KMS-11 (cell line): ENCODE measurements around the gene ALOX5.

ENCODE experiments used
- H2AFZ ChIP-seq: fragments of 200-600 bp; sonication (generic); 2 replicates; pipeline ENCODE4 v1.6.1; 2016; ENCODE audit warnings: antibody characterized with exemption, mixed run types, low read depth
- H3K27ac ChIP-seq: fragments of 200-600 bp; sonication (generic); 2 replicates; pipeline ENCODE4 v1.6.1; 2016; ENCODE audit warnings: mild to moderate bottlenecking, mixed run types
- H3K27me3 ChIP-seq: fragments of 200-600 bp; sonication (generic); 2 replicates; pipeline ENCODE4 v1.6.1; 2017; ENCODE audit warnings: mild to moderate bottlenecking, low read depth, mixed run types, moderate library complexity; ENCODE audit not compliant: insufficient read depth
- H3K36me3 ChIP-seq: fragments of 200-600 bp; sonication (generic); 2 replicates; pipeline ENCODE4 v1.6.1; 2017; ENCODE audit warnings: mild to moderate bottlenecking, mixed run types; ENCODE audit not compliant: insufficient read depth
- H3K4me1 ChIP-seq: fragments of 200-600 bp; sonication (generic); 2 replicates; pipeline ENCODE4 v1.6.1; 2016; ENCODE audit warnings: mild to moderate bottlenecking, low read depth, mixed run types; ENCODE audit not compliant: poor library complexity, severe bottlenecking
- H3K4me2 ChIP-seq: fragments of 200-600 bp; sonication (generic); 2 replicates; pipeline ENCODE4 v1.7.0; 2016; ENCODE audit warnings: mild to moderate bottlenecking, mixed run types
- H3K4me3 ChIP-seq: fragments of 200-600 bp; sonication (generic); IDR thresholded peaks from 2 replicates; pipeline ENCODE4 v1.6.1; 2017; ENCODE audit warnings: low read depth, low read length, mixed read lengths; ENCODE audit not compliant: insufficient read depth
- H3K79me2 ChIP-seq: fragments of 200-600 bp; sonication (generic); 2 replicates; pipeline ENCODE4 v1.6.1; 2016; ENCODE audit warnings: low read depth, mixed run types; ENCODE audit not compliant: insufficient read depth
- H3K9ac ChIP-seq: fragments of 200-600 bp; sonication (generic); 2 replicates; pipeline ENCODE4 v1.6.1; 2016; ENCODE audit warnings: mild to moderate bottlenecking, mixed run types
- H4K20me1 ChIP-seq: fragments of 200-600 bp; sonication (generic); 2 replicates; pipeline ENCODE4 v1.6.1; 2016; ENCODE audit warnings: mild to moderate bottlenecking, mixed run types; ENCODE audit not compliant: insufficient read depth
- CTCF ChIP-seq: fragments of 200-600 bp; sonication (generic); conservative IDR thresholded peaks from 2 replicates; pipeline ENCODE4 v1.6.1; 2017; ENCODE audit warnings: low read depth, mild to moderate bottlenecking, antibody characterized with exemption, low read length, moderate library complexity, mixed read lengths

The ALOX5 gene

GRCh38 chr10:45490277-45490676 is 116.3 kb downstream of the ALOX5 start:
- TF ChIP-seq CTCF, result no peak
- no peaks in the 10 kb centered on the region for H3K36me3 ChIP-seq
- H3K4me2 ChIP-seq, result no peak overlapping the region
- no peak overlapping the region for H3K9ac ChIP-seq
- H3K27ac ChIP-seq, result no peak overlapping the region
- H3K79me2 ChIP-seq, result no peaks in the 10 kb centered on the region
- no peaks in the 10 kb centered on the region for H3K27me3 ChIP-seq
- H2AFZ ChIP-seq, result no peak overlapping the region
- no peaks in the 10 kb centered on the region for H3K4me1 ChIP-seq
- no peaks in the 10 kb centered on the region for H4K20me1 ChIP-seq
- H3K4me3 ChIP-seq, result no peak overlapping the region

GRCh38 chr10:45491061-45491460 is 117.0 kb downstream of the ALOX5 start:
- no peaks in the 10 kb centered on the region for H3K79me2 ChIP-seq
- no peaks in the 10 kb centered on the region for H3K27me3 ChIP-seq
- no peak overlapping the region for H2AFZ ChIP-seq
- no peaks in the 10 kb centered on the region for H3K36me3 ChIP-seq
- no peak overlapping the region for H3K9ac ChIP-seq
- H3K4me1 ChIP-seq, result no peaks in the 10 kb centered on the region
- H3K4me2 ChIP-seq, result no peak overlapping the region
- no peak for TF ChIP-seq CTCF
- no peaks in the 10 kb centered on the region for H4K20me1 ChIP-seq
- H3K27ac ChIP-seq, result no peak overlapping the region
- no peak overlapping the region for H3K4me3 ChIP-seq
